CD4-positive, alpha-beta T cell treated with Interleukin-6 for 4 hours (primary cell): ENCODE measurements around the gene NEU4.
A peak's percentile ranks its signal among the peaks of the same experiment; 100 is the strongest.

Experiments
- DNase-seq: peaks from one replicate; pipeline ENCODE4 v3.0.0-alpha.2; 2020; ENCODE audit warnings: mixed read lengths

The NEU4 gene

GRCh38 chr2:241865957-241866789 is 57.2 kb downstream of the NEU4 start:
- peak; percentile 1 for DNase-seq
